Stimulated activated CD4-positive, alpha-beta T cell treated with anti-CD3 and anti-CD28 coated beads, Interleukin-2, amount 100 ng/mL, for 24 hours (primary cell): ENCODE results near the gene SAA2.
"Not testable (repeated sequence)": the region's sequence is repeated elsewhere in the genome, so short reads cannot be mapped to it uniquely, and the experiment has no call there.

Source experiments
- DNase-seq, 2 donors: peaks; one replicate each; pipeline ENCODE4 v3.0.0-alpha.2; 2020

SAA2 gene

DNA sequence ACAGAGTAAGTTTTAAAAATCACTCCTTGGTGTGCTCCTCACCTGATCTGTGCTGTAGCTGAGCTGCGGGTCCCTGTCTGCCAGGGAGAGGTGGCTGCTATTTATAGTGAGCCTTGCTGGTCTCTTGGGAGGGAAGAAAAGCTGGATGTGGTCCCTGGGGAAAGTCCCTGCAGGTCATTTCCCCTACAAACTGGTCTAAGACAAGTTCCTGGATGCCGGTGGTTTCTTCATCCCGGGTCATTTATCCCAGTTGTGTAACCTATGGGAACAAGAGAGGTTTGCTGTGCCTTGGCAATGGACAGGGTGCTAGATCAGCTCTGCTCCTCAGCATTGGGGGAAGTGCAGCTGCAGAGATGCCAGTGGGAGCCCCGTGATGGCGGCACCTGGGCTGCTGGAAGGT, at the start of gene SAA2:
Gene SAA2 (minus strand): TSS at position 108 of the 400 bp plus-strand sequence. CDS start 657 bp downstream, outside the sequence.
- DNase-seq = no peak

GRCh38 chr11:18295316-18295715, 46.8 kb upstream of the SAA2 start:
- DNase-seq = no peak

- no peak for DNase-seq
Measured at GRCh38 chr11:18294862-18295261, 46.4 kb upstream of the SAA2 start.

GRCh38 chr11:18288911-18289310, 40.4 kb upstream of the SAA2 start:
- no peak for DNase-seq

- no peak for DNase-seq
Measured at GRCh38 chr11:18285841-18286240, 37.4 kb upstream of the SAA2 start.

GRCh38 chr11:18282626-18283025, 34.2 kb upstream of the SAA2 start:
- DNase-seq = no peak

- no peak for DNase-seq
Measured at GRCh38 chr11:18280438-18281045, 32.1 kb upstream of the SAA2 start.

GRCh38 chr11:18277565-18278271, 29.2 kb upstream of the SAA2 start:
- DNase-seq = no peak

DNA sequence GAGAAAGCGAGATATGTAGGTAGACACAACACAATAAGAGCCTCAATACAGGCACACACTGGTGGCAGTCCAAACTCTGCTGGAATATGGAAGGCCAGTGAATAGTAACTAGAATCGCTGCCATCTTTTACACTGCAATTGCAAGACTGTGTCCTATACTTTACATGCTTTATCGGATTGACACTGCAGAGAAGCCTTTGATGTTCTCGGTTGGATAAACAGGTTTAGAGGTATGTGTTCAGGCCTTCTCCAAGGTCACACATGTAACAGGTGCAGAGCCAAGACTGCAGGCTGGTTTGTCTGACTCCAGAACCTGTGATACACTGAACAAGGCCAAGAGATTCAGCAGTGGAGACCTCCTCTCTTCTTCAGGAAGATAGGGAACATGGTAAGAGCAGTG, 22.7 kb upstream of the SAA2 start:
- DNase-seq = no peak

DNA sequence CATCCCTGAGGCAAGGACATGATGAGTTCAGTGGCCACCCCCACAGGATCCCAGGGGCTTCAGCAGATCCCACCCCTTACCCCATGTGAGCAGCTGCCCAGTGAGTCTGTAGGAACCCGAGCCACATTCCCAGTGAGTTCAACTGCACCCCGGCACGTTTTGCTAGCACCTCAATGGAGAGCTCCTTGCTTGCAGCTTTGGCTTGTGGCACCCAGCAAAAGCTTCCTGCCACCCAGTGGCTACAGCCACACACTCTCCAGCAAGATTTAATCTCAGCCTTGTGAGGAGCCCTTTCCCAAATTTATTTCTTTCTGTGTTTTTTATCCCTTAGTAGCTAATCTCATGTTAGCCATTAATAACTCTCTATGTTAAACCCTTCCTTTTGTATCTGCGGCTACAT, 21.6 kb upstream of the SAA2 start:
- no peak for DNase-seq

DNA sequence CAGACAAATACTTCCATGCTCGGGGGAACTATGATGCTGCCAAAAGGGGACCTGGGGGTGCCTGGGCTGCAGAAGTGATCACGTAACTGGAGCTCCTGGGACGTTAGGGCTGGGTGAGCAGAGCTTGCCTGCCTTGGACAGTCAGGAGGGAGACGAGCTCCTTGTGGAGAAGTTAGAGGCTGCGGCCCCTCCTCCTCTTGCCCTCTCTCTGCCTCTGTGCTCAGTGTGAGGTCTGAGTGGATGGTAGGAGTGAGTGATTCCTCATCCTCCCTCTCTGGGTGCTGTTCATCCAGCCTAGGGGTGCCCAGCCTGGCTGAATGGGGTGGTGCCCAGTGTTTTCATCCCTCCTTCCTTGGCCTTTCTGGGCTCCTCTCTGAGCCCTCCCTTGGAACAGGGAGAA, 20.8 kb upstream of the SAA2 start:
- not testable (repeated sequence) for DNase-seq

GRCh38 chr11:18267335-18268133, 19.1 kb upstream of the SAA2 start:
- not testable (repeated sequence) for DNase-seq

GRCh38 chr11:18265949-18266348, 17.5 kb upstream of the SAA2 start, which contains the start of gene SAA1:
Gene SAA1 (plus strand): TSS chr11:18266264. CDS start chr11:18266888, 624 bp downstream.
- DNase-seq = no peak

- no peak for DNase-seq
Measured at GRCh38 chr11:18264677-18265555, 16.4 kb upstream of the SAA2 start.

- no peak for DNase-seq
Measured at GRCh38 chr11:18264035-18264434, 15.6 kb upstream of the SAA2 start.

DNA sequence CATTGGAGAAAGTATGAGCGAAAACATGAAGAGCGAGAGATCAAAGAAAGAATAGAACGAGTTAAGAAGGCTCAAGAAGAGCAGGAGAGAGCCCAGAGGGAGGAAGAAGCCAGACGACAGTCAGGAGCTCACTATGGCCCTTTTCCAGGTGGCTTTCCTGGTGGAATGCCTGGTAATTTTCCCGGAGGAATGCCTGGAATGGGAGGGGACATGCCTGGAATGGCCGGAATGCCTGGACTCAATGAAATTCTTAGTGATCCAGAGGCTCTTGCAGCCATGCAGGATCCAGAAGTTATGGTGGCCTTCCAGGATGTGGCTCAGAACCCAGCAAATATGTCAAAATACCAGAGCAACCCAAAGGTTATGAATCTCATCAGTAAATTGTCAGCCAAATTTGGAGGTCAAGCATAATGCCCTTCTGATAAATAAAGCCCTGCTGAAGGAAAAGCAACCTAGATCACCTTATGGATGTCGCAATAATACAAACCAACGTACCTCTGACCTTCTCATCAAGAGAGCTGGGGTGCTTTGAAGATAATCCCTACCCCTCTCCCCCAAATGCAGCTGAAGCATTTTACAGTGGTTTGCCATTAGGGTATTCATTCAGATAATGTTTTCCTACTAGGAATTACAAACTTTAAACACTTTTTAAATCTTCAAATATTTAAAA, 14.3 kb upstream of the SAA2 start:
- not testable (repeated sequence) for DNase-seq

DNA sequence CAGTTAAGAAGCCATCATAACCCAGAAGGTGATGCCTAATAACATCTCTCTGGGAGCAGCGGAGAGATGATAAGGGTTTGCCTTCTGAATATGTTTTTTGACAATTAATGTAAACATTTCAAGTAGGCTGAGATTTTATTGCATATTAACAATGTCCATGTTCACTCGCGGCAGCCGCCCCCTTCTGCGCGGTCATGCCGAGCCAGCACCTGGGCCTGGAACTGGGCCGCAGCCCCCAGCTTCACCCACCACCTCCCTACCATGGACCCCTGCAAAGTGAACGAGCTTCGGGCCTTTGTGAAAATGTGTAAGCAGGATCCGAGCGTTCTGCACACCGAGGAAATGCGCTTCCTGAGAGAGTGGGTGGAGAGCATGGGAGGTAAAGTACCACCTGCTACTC, 13.3 kb upstream of the SAA2 start:
- no peak for DNase-seq

- no peak for DNase-seq
Measured at GRCh38 chr11:18259259-18259658, 10.8 kb upstream of the SAA2 start.

- DNase-seq = no peak
Measured at GRCh38 chr11:18254781-18255361, 6.4 kb upstream of the SAA2 start.

- DNase-seq = no peak
Measured at GRCh38 chr11:18253778-18254338, 5.4 kb upstream of the SAA2 start.

- no peak for DNase-seq
Measured at GRCh38 chr11:18253233-18253632, 4.8 kb upstream of the SAA2 start.
